GM23248 (cell line): ENCODE data around the gene AP1G2. TPM values are rescaled to one million over a fixed set of nuclear protein-coding genes. Genes with fewer than 3 reads are reported as not detected.

Experiments used
- DNase-seq: peaks from one replicate; pipeline ENCODE4 v3.0.0-alpha.2; 2015
- H2AFZ ChIP-seq: fragments of 200-600 bp; sonication (generic); 2 replicates; pipeline ENCODE4 v1.6.1; 2016; ENCODE audit warnings: antibody characterized with exemption
- H3F3A ChIP-seq: fragments of 200-600 bp; sonication (generic); 2 replicates; pipeline ENCODE4 v1.6.1; 2016; ENCODE audit warnings: mild to moderate bottlenecking, antibody characterized with exemption, mixed run types; ENCODE audit not compliant: insufficient read depth
- H3K27ac ChIP-seq: fragments of 200-600 bp; sonication (generic); 2 replicates; pipeline ENCODE4 v1.5.1; 2016; ENCODE audit warnings: mild to moderate bottlenecking
- H3K27me3 ChIP-seq: fragments of 200-600 bp; sonication (generic); replicated peaks from 2 replicates; pipeline ENCODE4 v1.6.1; 2016; ENCODE audit warnings: mild to moderate bottlenecking; ENCODE audit not compliant: insufficient read depth
- H3K36me3 ChIP-seq: fragments of 200-600 bp; sonication (generic); 2 replicates; pipeline ENCODE4 v1.6.1; 2016; ENCODE audit warnings: low read depth, mild to moderate bottlenecking
- H3K4me1 ChIP-seq: fragments of 200-600 bp; sonication (generic); 2 replicates; pipeline ENCODE4 v1.6.1; 2016; ENCODE audit warnings: mild to moderate bottlenecking; ENCODE audit not compliant: insufficient read depth
- H3K4me2 ChIP-seq: fragments of 200-600 bp; sonication (generic); one replicate; pipeline ENCODE4 v1.6.1; 2016; ENCODE audit warnings: mild to moderate bottlenecking; ENCODE audit not compliant: unreplicated experiment
- H3K4me3 ChIP-seq: fragments of 200-600 bp; sonication (generic); 2 replicates; pipeline ENCODE4 v1.5.1; 2016; ENCODE audit warnings: mild to moderate bottlenecking
- H3K79me2 ChIP-seq: fragments of 200-600 bp; sonication (generic); 2 replicates; pipeline ENCODE4 v1.6.1; 2016; ENCODE audit warnings: mild to moderate bottlenecking; ENCODE audit not compliant: insufficient read depth
- H3K9ac ChIP-seq: fragments of 200-600 bp; sonication (generic); 2 replicates; pipeline ENCODE4 v1.6.1; 2016; ENCODE audit warnings: mild to moderate bottlenecking
- H3K9me2 ChIP-seq: fragments of 200-600 bp; sonication (generic); 2 replicates; pipeline ENCODE4 v1.6.1; 2016; ENCODE audit warnings: mixed run types, mild to moderate bottlenecking, moderate library complexity; ENCODE audit not compliant: insufficient read depth
- H3K9me3 ChIP-seq: fragments of 200-600 bp; sonication (generic); one replicate; pipeline ENCODE4 v1.6.1; 2017; ENCODE audit warnings: low read depth
- H4K20me1 ChIP-seq: fragments of 200-600 bp; sonication (generic); 2 replicates; pipeline ENCODE4 v1.6.0; 2016; ENCODE audit not compliant: insufficient read depth
- EZH2 ChIP-seq: fragments of 200-600 bp; sonication (generic); IDR thresholded peaks from 2 replicates; pipeline ENCODE4 v1.6.1; 2018; ENCODE audit warnings: antibody characterized with exemption, mild to moderate bottlenecking; ENCODE audit not compliant: insufficient read depth, poor library complexity, severe bottlenecking
- EZH2phosphoT487 ChIP-seq: fragments of 200-600 bp; sonication (generic); IDR thresholded peaks from 2 replicates; pipeline ENCODE4 v1.6.1; 2018; ENCODE audit warnings: antibody characterized with exemption, moderate library complexity, mild to moderate bottlenecking, low read depth; ENCODE audit not compliant: insufficient read depth
- WGBS, 2 experiments: methylation state at CpG; one replicate each; pipeline ENCODE4 v1.1.6; 2015 to 2017; ENCODE audit warnings: low lambda C conversion rate in 2 of 2, low coverage in 1 of 2; ENCODE audit errors: missing lambda C conversion rate in 2 of 2; 5-methylcytosine and 5-hydroxymethylcytosine counted together
- in situ Hi-C: fragments of 300-500 bp; cut with MboI; formaldehyde crosslinking; loops from 2 replicates; pipeline ENCODE4 v1.15.0; 2020
- polyA plus RNA-seq: library from polyadenylated mRNA; unstranded; fragments of >200 nt; fragmentation: Nextera tagmentation; extraction: Ambion mirVana; gene quantifications from 2 replicates; pipeline ENCODE4 v1.2.1, GENCODE V29; 2016
- total RNA-seq: library from RNA; depleted of rRNA; stranded (reverse); fragments of >200 nt; shearing (Covaris generic); gene quantifications from 2 replicates; pipeline ENCODE4 v1.2.3, GENCODE V29; 2014

Gene AP1G2
- total and polyA plus RNA-seq, 2 experiments from 2014 or later: 10.2 to 13.7 TPM

DNA sequence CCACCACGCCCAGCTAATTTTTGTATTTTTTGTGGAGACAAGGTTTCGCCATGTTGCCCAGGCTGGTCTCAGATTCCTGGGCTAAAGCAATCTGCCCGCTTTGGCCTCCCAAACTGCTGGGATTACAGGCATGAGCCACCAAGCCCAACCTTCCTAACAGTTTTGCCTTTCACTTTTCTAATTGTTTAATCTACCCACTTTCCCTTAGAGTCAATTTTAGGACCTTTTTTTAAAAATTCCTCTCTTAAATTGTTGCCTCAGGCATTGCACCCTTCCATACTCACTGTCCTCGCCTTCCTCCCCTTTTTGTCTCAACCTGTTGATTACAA is 27.5 kb downstream of the AP1G2 start:
- no peaks in the 10 kb centered on the region for H3K27me3 ChIP-seq
- in situ Hi-C loops: no loop called here
- no peak overlapping the region for H3K4me2 ChIP-seq
- no peak overlapping the region for H3K27ac ChIP-seq
- no peaks in the 10 kb centered on the region for H3K4me1 ChIP-seq
- H4K20me1 ChIP-seq: no peaks in the 10 kb centered on the region
- no peaks in the 10 kb centered on the region for H3K79me2 ChIP-seq
- H3K4me3 ChIP-seq: no peak overlapping the region
- 64 to 65% methylated on average over 4 of the region's 4 CpGs for WGBS, 2 experiments
- H3K9ac ChIP-seq: no peak overlapping the region
- H3K36me3 ChIP-seq: no peaks in the 10 kb centered on the region
- TF ChIP-seq EZH2 (no peak), EZH2phosphoT487 (no peak)
- no peak overlapping the region for H2AFZ ChIP-seq
- no peaks in the 10 kb centered on the region for H3K9me3 ChIP-seq
- H3F3A ChIP-seq: no peaks in the 10 kb centered on the region
- H3K9me2 ChIP-seq: no peaks in the 10 kb centered on the region
- no peak for DNase-seq

DNA sequence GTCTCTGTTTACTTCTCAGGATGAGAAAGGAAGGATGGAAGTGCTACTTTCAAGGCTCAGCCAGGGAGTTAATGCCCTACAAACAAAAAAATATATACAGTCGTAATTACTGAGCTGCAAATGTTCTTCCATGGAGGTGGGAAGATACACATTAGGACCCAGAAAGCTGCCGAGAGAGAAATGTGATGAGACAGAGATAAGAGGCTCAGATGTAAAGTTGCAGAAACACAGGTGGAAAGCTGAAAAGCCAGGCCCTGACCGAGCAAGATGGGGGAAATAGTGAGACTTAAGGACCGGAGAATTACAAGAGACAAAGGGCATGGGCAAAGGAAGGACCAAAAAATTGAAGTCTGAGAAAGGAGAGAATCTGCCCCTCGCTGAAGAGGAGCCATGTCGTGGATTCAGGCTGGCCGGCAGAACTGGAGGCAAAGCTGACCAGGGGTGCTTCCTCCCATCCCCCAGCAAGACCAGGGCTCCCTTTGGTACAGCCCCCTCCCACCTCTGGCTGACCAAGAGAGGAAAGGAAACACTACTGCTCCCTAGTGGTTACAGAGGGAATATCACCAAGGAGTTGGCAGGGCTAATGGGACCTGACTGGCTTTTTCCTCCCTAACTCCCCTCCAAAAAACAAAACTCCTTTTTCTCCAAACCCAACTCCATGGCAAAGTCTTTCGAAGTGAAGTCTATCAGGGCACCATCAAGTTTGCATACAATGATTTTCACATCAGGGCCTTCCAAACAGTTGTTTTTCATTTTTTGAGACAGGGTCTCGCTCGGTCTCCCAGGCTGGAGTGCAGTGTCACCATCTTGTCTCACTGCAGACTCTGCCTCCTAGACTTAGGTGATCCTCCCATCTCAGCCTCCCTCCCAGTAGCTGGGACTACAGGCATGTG is 28.1 kb downstream of the AP1G2 start:
- in situ Hi-C loops: no loop called here
- Histone ChIP-seq H3K27me3 (no peaks in the 10 kb centered on the region), H3K4me2 (peak overlapping the region; percentile 44), H3F3A (no peaks in the 10 kb centered on the region), H4K20me1 (no peaks in the 10 kb centered on the region), H3K9me2 (no peaks in the 10 kb centered on the region), H2AFZ (peak overlapping the region; percentile 65), H3K4me1 (no peaks in the 10 kb centered on the region), H3K79me2 (no peaks in the 10 kb centered on the region), H3K9me3 (no peaks in the 10 kb centered on the region), H3K9ac (no peak overlapping the region), H3K27ac (no peak overlapping the region), H3K36me3 (no peaks in the 10 kb centered on the region), H3K4me3 (no peak overlapping the region)
- WGBS, 2 experiments: 36 to 43% methylated on average over 8 to 10 of the region's 10 CpGs
- TF ChIP-seq EZH2 (no peak), EZH2phosphoT487 (no peak)
- DNase-seq: peak; percentile 46

DNA sequence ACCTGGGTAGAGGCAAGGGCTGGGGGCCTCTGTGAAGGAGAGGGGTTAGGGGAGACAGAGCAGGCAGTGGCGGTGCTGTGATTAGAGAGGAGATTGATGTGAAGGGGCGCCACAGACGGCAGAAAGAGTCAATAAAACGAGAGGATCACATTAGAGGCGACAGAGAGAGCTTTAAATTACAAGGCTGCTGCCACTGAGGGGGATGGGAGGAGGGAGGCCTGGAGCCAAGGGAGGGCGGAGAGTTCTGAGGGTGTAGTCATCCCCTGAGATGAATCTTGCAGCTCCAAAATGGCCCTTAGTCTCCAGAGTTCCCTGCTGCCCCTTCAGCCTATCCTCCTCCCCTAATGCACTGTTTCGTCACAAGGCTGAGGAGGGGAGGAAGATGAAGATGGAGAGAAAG is 28.8 kb downstream of the AP1G2 start:
- DNase-seq: peak; percentile 65
- Histone ChIP-seq H3K27me3 (no peaks in the 10 kb centered on the region), H3K79me2 (no peaks in the 10 kb centered on the region), H3F3A (no peaks in the 10 kb centered on the region), H2AFZ (peak overlapping the region; percentile 65), H3K27ac (no peak overlapping the region), H3K4me3 (no peak overlapping the region), H3K9ac (no peak overlapping the region), H3K9me2 (no peaks in the 10 kb centered on the region), H3K4me2 (peak overlapping the region; percentile 44), H3K36me3 (no peaks in the 10 kb centered on the region), H3K4me1 (no peaks in the 10 kb centered on the region), H4K20me1 (no peaks in the 10 kb centered on the region), H3K9me3 (no peaks in the 10 kb centered on the region)
- 30 to 33% methylated on average over 7 of the region's 7 CpGs for WGBS, 2 experiments
- in situ Hi-C loops: no loop called here
- TF ChIP-seq EZH2 (no peak), EZH2phosphoT487 (no peak)

DNA sequence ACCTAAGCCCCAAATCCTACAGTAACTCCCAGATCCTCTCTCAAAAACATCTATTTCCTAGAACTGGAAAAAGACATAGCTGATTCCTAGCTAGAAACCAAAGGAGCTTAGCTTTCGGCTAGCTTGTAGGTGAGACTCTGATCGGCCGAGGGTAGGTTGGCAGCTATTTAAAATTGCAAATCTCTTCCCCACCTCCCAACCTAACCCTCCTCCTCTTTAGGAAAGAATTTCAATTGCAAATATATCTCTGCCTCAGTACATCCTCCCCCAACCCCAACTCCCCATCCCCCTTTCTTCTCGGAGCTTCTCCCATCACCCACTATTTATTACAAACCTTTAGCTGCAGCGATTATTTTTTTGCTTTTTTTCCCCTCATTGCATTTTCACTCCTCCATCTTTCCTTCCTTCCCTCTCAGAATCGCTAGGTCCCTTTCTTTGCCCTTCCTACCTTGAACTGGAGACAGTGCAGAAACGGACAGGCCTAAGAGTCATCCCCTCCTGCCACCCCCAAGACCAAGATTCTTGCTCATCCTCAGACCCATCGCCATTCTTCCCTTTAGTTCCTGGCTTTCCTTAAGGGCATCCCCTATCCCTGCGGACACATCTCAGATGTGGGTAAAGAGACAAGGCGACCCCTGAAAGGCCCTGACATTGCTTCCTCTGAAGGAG is 29.4 kb downstream of the AP1G2 start:
- H3K9me2 ChIP-seq: no peaks in the 10 kb centered on the region
- no peak overlapping the region for H3K4me2 ChIP-seq
- no peak overlapping the region for H3K9ac ChIP-seq
- no peak overlapping the region for H3K4me3 ChIP-seq
- no peaks in the 10 kb centered on the region for H4K20me1 ChIP-seq
- H3K9me3 ChIP-seq: no peaks in the 10 kb centered on the region
- H3K27me3 ChIP-seq: no peaks in the 10 kb centered on the region
- no peaks in the 10 kb centered on the region for H3K36me3 ChIP-seq
- TF ChIP-seq EZH2: no peak
- no peak for TF ChIP-seq EZH2phosphoT487
- no peaks in the 10 kb centered on the region for H3K4me1 ChIP-seq
- no peaks in the 10 kb centered on the region for H3K79me2 ChIP-seq
- in situ Hi-C loops: no loop called here
- H3K27ac ChIP-seq: no peak overlapping the region
- DNase-seq: no peak
- WGBS, 2 experiments: 50 to 53% methylated on average over 10 of the region's 10 CpGs
- 0 out of 2 replicates have a peak overlapping the region, but pooled peaks have one; percentile 65 for H2AFZ ChIP-seq
- no peaks in the 10 kb centered on the region for H3F3A ChIP-seq
